ENCODE data around the gene CREBBP. TPM values are rescaled to one million over a fixed set of nuclear protein-coding genes. Genes with fewer than 3 reads are reported as not detected.

Gene CREBBP
- total and polyA plus RNA-seq, 9 of the 15 experiments (the other 6 are each of a cell fraction or from before 2014, with no cell fraction given): 0.70 to 24.8 (median 5.6) TPM

DNA sequence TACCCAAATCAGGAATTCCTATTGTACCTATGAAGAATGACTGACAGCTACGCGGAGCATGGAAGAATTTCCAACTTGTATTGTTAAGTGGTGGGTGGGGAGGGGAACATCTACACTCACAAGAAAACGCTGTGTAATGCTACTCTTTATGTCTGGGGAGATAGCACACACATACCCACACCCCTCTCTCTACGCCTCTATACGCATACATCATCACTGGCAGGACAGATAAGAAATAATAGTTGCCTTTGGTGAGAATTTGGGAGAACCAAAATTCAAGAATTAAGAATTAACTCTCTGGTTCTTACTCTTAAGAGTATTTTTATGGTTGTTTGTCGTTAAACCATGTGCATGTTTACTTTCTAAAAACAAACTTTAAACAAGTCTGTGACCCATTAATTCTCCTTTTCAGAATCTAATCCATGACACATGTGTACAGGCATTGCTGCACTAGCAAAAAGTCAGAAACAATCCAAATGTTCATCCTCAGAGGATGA is 33.9 kb downstream of the CREBBP start:
- Histone ChIP-seq H3K79me2 (ENCODE audit: control insufficient read depth, insufficient read depth, low read length) (peaks cover 66% of the 10 kb centered on the region), H3K4me3 (no peak overlapping the region), H3K4me1 (replicated peaks in 1 of 2; ENCODE audit: control insufficient read depth in 2 of 2, insufficient read depth in 2 of 2, low read length in 2 of 2) (peaks cover 23 to 29% of the 10 kb centered on the region in 2 experiments), H3K9me1 (ENCODE audit: control insufficient read depth, insufficient read depth, low read length) (no peaks in the 10 kb centered on the region), H3K36me3 (ENCODE audit: control insufficient read depth, insufficient read depth, low read length) (peaks cover 17% of the 10 kb centered on the region; the same call in 2 of the 3 replicates), H3K9me3 (replicated peaks; ENCODE audit: control insufficient read depth, insufficient read depth, low read depth, low read length) (no peaks in the 10 kb centered on the region), H3K9ac (ENCODE audit: insufficient read depth in 1 of 2, low read depth in 2 of 2, low read length in 2 of 2) (peak overlapping the region in 1 of 2 experiments; percentile 33; a peak in 2 of 4 replicates), H2AFZ (ENCODE audit: low read depth, low read length) (no peak overlapping the region), H3K4me2 (ENCODE audit: insufficient read depth, low read length) (peak overlapping the region; percentile 64), H3K27ac (ENCODE audit: extremely low read depth, low read depth, low read length) (peak overlapping the region; percentile 72), H3K27me3 (ENCODE audit: control insufficient read depth in 2 of 2, insufficient read depth in 2 of 2, low read length in 2 of 2) (no peaks in the 10 kb centered on the region), H4K20me1 (replicated peaks; ENCODE audit: control insufficient read depth, insufficient read depth, low read length) (no peaks in the 10 kb centered on the region)
- DNase-seq (ENCODE audit: extremely low read depth in 1 of 4, low spot score in 3 of 4) (peak; percentile 84 to 93 (median 87)), FAIRE-seq (peak; percentile 95), ATAC-seq (peak; percentile 99)
- in situ Hi-C loops (cut with MboI) (no loop called here), intact Hi-C loops (cut with micrococcal nuclease) (no loop called here)
- ChIA-PET POLR2A (interaction anchor here (0.6 kb wide), 1 partner anchor 140 kb away, joined by 3 read pairs; no protein-coding TSS in a partner anchor), CTCF (ENCODE audit: low intra/inter-chr PET ratio) (no interaction called here)
- no TSS peak for BruUV-seq (replicated peaks)
- WGBS (ENCODE audit: insufficient coverage, low coverage, missing lambda C conversion rate): 0% methylated on average over 6 of the region's 6 CpGs
- TF ChIP-seq MBD2 (IDR thresholded peaks at IDR 0.05; ENCODE audit: borderline replicate concordance, low read depth) (0 out of 2 replicates have a peak, but pooled peaks have one; percentile 32), NCOR1 (IDR thresholded peaks at IDR 0.05) (peak; percentile 87), PML (IDR thresholded peaks at IDR 0.05; ENCODE audit: low read length) (peak; percentile 84), MEIS2 (IDR thresholded peaks at IDR 0.05; ENCODE audit: partially characterized antibody) (peak; percentile 98), NONO (IDR thresholded peaks at IDR 0.05; ENCODE audit: low read depth in 2 of 2, low read length in 1 of 2) (no peak), EHMT2 (IDR thresholded peaks at IDR 0.05) (0 out of 2 replicates have a peak, but pooled peaks have one; percentile 50), BRD4 (IDR thresholded peaks at IDR 0.05) (peak; percentile 66; the same call in 1 of the 2 replicates), ARHGAP35 (IDR thresholded peaks at IDR 0.05; ENCODE audit: partially characterized antibody) (no peak), KDM1A (IDR thresholded peaks at IDR 0.05) (peak; percentile 62 to 69; a peak in 3 of 4 replicates), CC2D1A (IDR thresholded peaks at IDR 0.05) (peak; percentile 68; the same call in 1 of the 2 replicates), TAL1 (IDR thresholded peaks at IDR 0.05) (peak; percentile 88), DPF2 (IDR thresholded peaks at IDR 0.05) (peak; percentile 99)
- TF ChIP-seq, protein P1, sequence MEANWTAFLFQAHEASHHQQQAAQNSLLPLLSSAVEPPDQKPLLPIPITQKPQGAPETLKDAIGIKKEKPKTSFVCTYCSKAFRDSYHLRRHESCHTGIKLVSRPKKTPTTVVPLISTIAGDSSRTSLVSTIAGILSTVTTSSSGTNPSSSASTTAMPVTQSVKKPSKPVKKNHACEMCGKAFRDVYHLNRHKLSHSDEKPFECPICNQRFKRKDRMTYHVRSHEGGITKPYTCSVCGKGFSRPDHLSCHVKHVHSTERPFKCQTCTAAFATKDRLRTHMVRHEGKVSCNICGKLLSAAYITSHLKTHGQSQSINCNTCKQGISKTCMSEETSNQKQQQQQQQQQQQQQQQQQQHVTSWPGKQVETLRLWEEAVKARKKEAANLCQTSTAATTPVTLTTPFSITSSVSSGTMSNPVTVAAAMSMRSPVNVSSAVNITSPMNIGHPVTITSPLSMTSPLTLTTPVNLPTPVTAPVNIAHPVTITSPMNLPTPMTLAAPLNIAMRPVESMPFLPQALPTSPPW (CRISPR knock-in tag; IDR thresholded peaks at IDR 0.05): peak; percentile 81
- TF ChIP-seq, protein P2, sequence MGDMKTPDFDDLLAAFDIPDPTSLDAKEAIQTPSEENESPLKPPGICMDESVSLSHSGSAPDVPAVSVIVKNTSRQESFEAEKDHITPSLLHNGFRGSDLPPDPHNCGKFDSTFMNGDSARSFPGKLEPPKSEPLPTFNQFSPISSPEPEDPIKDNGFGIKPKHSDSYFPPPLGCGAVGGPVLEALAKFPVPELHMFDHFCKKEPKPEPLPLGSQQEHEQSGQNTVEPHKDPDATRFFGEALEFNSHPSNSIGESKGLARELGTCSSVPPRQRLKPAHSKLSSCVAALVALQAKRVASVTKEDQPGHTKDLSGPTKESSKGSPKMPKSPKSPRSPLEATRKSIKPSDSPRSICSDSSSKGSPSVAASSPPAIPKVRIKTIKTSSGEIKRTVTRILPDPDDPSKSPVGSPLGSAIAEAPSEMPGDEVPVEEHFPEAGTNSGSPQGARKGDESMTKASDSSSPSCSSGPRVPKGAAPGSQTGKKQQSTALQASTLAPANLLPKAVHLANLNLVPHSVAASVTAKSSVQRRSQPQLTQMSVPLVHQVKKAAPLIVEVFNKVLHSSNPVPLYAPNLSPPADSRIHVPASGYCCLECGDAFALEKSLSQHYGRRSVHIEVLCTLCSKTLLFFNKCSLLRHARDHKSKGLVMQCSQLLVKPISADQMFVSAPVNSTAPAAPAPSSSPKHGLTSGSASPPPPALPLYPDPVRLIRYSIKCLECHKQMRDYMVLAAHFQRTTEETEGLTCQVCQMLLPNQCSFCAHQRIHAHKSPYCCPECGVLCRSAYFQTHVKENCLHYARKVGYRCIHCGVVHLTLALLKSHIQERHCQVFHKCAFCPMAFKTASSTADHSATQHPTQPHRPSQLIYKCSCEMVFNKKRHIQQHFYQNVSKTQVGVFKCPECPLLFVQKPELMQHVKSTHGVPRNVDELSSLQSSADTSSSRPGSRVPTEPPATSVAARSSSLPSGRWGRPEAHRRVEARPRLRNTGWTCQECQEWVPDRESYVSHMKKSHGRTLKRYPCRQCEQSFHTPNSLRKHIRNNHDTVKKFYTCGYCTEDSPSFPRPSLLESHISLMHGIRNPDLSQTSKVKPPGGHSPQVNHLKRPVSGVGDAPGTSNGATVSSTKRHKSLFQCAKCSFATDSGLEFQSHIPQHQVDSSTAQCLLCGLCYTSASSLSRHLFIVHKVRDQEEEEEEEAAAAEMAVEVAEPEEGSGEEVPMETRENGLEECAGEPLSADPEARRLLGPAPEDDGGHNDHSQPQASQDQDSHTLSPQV (IDR thresholded peaks at IDR 0.05): peak; percentile 42; the same call in 1 of the 2 replicates
- TF ChIP-seq, protein P3, sequence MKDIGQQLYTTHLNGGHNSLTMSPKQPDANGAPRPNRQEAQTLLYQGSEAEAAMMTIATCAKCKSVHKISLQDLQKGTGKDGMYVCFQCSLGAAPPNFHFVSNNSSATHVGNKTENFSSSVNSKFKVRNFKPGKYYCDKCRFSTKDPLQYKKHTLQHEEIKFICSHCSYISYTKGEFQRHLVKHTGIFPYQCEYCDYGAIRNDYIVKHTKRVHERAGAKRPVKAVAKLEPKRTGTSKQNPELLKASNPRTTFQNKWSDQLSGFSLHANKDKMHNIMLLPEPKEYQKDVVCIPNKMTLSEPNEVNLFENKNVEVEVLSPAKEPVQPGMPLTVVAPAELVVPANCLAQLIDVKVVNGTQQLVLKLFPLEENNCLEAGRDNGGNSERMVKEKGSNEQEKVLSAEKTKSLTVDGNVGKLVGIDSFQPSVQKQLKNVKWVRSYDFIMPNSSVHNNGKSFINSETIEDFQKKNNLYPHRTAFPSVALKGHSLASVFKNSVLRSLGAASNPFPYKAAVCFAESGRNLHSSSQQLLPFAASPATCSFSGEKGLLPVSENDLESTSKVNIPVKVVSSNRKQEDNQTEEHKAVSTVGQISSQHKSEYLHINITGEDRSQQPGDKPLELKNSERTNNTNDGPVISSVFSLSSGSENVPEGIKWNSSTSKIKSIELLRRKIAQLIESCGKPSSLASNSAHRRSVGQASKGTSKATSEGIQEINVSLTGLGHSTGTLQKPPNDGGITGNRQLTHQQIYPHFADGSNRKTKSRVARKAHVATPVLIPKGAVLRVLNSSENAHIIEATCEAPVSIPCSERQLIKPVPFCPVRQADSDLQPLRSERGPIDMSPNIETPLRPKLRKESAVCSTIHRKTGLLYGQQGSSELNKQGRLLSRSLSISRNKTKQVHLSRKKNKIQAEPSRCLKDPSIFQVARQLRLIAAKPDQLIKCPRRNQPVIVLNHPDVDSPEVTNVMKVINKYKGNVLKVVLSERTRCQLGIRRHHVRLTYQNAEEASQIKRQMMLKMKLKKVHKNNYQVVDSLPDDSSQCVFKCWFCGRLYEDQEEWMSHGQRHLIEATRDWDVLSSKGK (CRISPR knock-in tag; IDR thresholded peaks at IDR 0.05): no peak

Data from K562 (cell line).